ENCODE results near the gene ANKRD63. TPM values are rescaled to one million over a fixed set of nuclear protein-coding genes. Genes with fewer than 3 reads are reported as not detected.

Gene ANKRD63
- total and polyA plus RNA-seq, 2 donors (not counting 1 experiment from before 2014, with no cell fraction given), result 0.25 TPM; not detected in 1

- Histone ChIP-seq H3K9me3 (ENCODE audit: control extremely low read depth in 1 of 3, control insufficient read depth in 2 of 3, insufficient read depth in 1 of 3, low read length in 2 of 3) (peaks cover 0 to 5% (median 0%) of the 10 kb centered on the region in 3 donors), H3K27ac (ENCODE audit: low read length in 2 of 2) (no peak overlapping the region), H3K4me3 (ENCODE audit: control extremely low read depth in 1 of 5, extremely low read depth in 1 of 5, insufficient read depth in 1 of 5, low read depth in 2 of 5, low read length in 4 of 5) (no peak overlapping the region), H3K4me2 (replicated peaks; ENCODE audit: low read depth, low read length, poor library complexity, severe bottlenecking) (no peak overlapping the region), H3K27me3 (replicated peaks in 1 of 4; ENCODE audit: control extremely low read depth in 1 of 4, control insufficient read depth in 3 of 4, insufficient read depth in 4 of 4, low read length in 3 of 4) (peaks cover 0 to 15% (median 9%) of the 10 kb centered on the region in 4 experiments), H4K20me1 (ENCODE audit: control insufficient read depth, insufficient read depth, low read length, poor library complexity, severe bottlenecking) (no peaks in the 10 kb centered on the region), H3K9ac (ENCODE audit: low read length) (no peak overlapping the region), H3K4me1 (ENCODE audit: control insufficient read depth in 2 of 2, insufficient read depth in 2 of 2, low read length in 2 of 2) (peaks cover 13 to 17% of the 10 kb centered on the region in 2 donors), H3K79me2 (ENCODE audit: control insufficient read depth, insufficient read depth, low read length) (no peaks in the 10 kb centered on the region), H3K36me3 (replicated peaks in 1 of 2; ENCODE audit: control extremely low read depth in 1 of 2, control insufficient read depth in 1 of 2, extremely low read depth in 1 of 2, insufficient read depth in 2 of 2, low read length in 1 of 2) (peaks cover 0 to 21% of the 10 kb centered on the region in 2 experiments), H2AFZ (ENCODE audit: insufficient read depth, low read depth, low read length, poor library complexity, severe bottlenecking) (no peak overlapping the region)
- ChIA-PET POLR2A (interaction anchor here (0.9 to 1.1 kb wide), 2 partner anchors 22 to 24 kb away, joined by 3 to 4 read pairs; partner anchors contain the start of gene PLCB2), CTCF (interaction anchor here (0.8 to 5.7 kb wide), 7 partner anchors 12 to 52 kb away, joined by 3 to 58 read pairs (median 9); partner anchors contain the start of gene PLCB2)
- ATAC-seq (ENCODE audit: low read depth), result no peak
- Mint-ChIP-seq H3K4me1 (peaks cover 8% of the 10 kb centered on the region), H3K27me3 (peaks cover under 1% of the 10 kb centered on the region), H3K27ac (no peak overlapping the region), H3K9me3 (ENCODE audit: insufficient read depth) (no peaks in the 10 kb centered on the region), H3K4me3 (no peak overlapping the region)
- WGBS (ENCODE audit: insufficient coverage), result 50% methylated on average over 1 of the region's 1 CpG
- no peak for DNase-seq
- intact Hi-C loops (cut with micrococcal nuclease), result no loop called here
- no peak for TF ChIP-seq EZH2 (IDR thresholded peaks at IDR 0.05; ENCODE audit: borderline replicate concordance, insufficient read depth, low read depth, low read length, poor library complexity, severe bottlenecking)
- TF ChIP-seq CTCF (IDR thresholded peaks at IDR 0.05), result no peak
These were observed 2.7 kb upstream of the ANKRD63 start for GRCh38 chr15:40285554-40286011.

- 95% methylated on average over 3 of the region's 4 CpGs for WGBS (ENCODE audit: insufficient coverage)
- DNase-seq (no peak), ATAC-seq (ENCODE audit: low read depth) (no peak)
- intact Hi-C loops (cut with micrococcal nuclease), result no loop called here
- Histone ChIP-seq H3K4me3 (ENCODE audit: control extremely low read depth in 1 of 5, extremely low read depth in 1 of 5, insufficient read depth in 1 of 5, low read depth in 2 of 5, low read length in 4 of 5) (no peak overlapping the region), H3K27ac (ENCODE audit: low read length in 2 of 2) (no peak overlapping the region), H3K4me2 (replicated peaks; ENCODE audit: low read depth, low read length, poor library complexity, severe bottlenecking) (no peak overlapping the region), H3K79me2 (ENCODE audit: control insufficient read depth, insufficient read depth, low read length) (no peaks in the 10 kb centered on the region), H3K36me3 (replicated peaks in 1 of 2; ENCODE audit: control extremely low read depth in 1 of 2, control insufficient read depth in 1 of 2, extremely low read depth in 1 of 2, insufficient read depth in 2 of 2, low read length in 1 of 2) (peaks cover 0 to 17% of the 10 kb centered on the region in 2 experiments), H3K27me3 (replicated peaks in 1 of 4; ENCODE audit: control extremely low read depth in 1 of 4, control insufficient read depth in 3 of 4, insufficient read depth in 4 of 4, low read length in 3 of 4) (peaks cover 0 to 19% (median 11%) of the 10 kb centered on the region in 4 experiments), H4K20me1 (ENCODE audit: control insufficient read depth, insufficient read depth, low read length, poor library complexity, severe bottlenecking) (no peaks in the 10 kb centered on the region), H3K4me1 (ENCODE audit: control insufficient read depth in 2 of 2, insufficient read depth in 2 of 2, low read length in 2 of 2) (peaks cover 13 to 17% of the 10 kb centered on the region in 2 donors), H2AFZ (ENCODE audit: insufficient read depth, low read depth, low read length, poor library complexity, severe bottlenecking) (no peak overlapping the region), H3K9me3 (ENCODE audit: control extremely low read depth in 1 of 3, control insufficient read depth in 2 of 3, insufficient read depth in 1 of 3, low read length in 2 of 3) (peaks cover 0 to 5% (median 0%) of the 10 kb centered on the region in 3 donors), H3K9ac (ENCODE audit: low read length) (no peak overlapping the region)
- Mint-ChIP-seq H3K27ac (no peak overlapping the region), H3K27me3 (peaks cover 5% of the 10 kb centered on the region), H3K9me3 (ENCODE audit: insufficient read depth) (no peaks in the 10 kb centered on the region), H3K4me3 (peak overlapping the region; percentile 13), H3K4me1 (peaks cover 8% of the 10 kb centered on the region)
- POLR2A ChIA-PET, result interaction anchor here (0.7 to 1.1 kb wide), 2 partner anchors 23 to 249 kb away, joined by 4 to 7 read pairs; partner anchors contain the start of gene PLCB2
- no peak for TF ChIP-seq EZH2 (IDR thresholded peaks at IDR 0.05; ENCODE audit: borderline replicate concordance, insufficient read depth, low read depth, low read length, poor library complexity, severe bottlenecking)
- TF ChIP-seq CTCF (IDR thresholded peaks at IDR 0.05), result no peak
- CTCF ChIA-PET, result interaction anchor here (0.8 to 5.7 kb wide), 7 partner anchors 11 to 53 kb away, joined by 3 to 58 read pairs (median 9); partner anchors contain the start of gene PLCB2
These were observed 2.3 kb upstream of the ANKRD63 start for GRCh38 chr15:40285151-40285550.

Data from B cell (primary cell).